Loucy (cell line): ENCODE measurements around the gene TECPR2.

Experiments used
- H2AFZ ChIP-seq: fragments of 200-600 bp; sonication (generic); 2 replicates; pipeline ENCODE4 v1.6.0; 2016; ENCODE audit warnings: antibody characterized with exemption, mild to moderate bottlenecking, low read length, moderate library complexity
- H3F3A ChIP-seq: fragments of 200-600 bp; 2 replicates; pipeline ENCODE4 v1.6.0; 2016; ENCODE audit warnings: antibody characterized with exemption, low read depth, mild to moderate bottlenecking
- H3K27me3 ChIP-seq: fragments of 200-600 bp; sonication (generic); 2 replicates; pipeline ENCODE4 v1.6.1; 2014; ENCODE audit warnings: low read length, mild to moderate bottlenecking; ENCODE audit not compliant: insufficient read depth, poor library complexity, severe bottlenecking
- H3K36me3 ChIP-seq: fragments of 200-600 bp; sonication (generic); 2 replicates; pipeline ENCODE4 v1.6.1; 2016; ENCODE audit warnings: low read length; ENCODE audit not compliant: insufficient read depth
- H3K4me1 ChIP-seq: fragments of 200-600 bp; sonication (generic); 2 replicates; pipeline ENCODE4 v1.5.1; 2014; ENCODE audit warnings: low read length, mild to moderate bottlenecking; ENCODE audit not compliant: insufficient read depth, poor library complexity, severe bottlenecking
- H3K4me2 ChIP-seq: fragments of 200-600 bp; sonication (generic); 2 replicates; pipeline ENCODE4 v1.6.0; 2014; ENCODE audit warnings: antibody characterized with exemption, low read length, low read depth, mild to moderate bottlenecking; ENCODE audit not compliant: poor library complexity, severe bottlenecking
- H3K4me3 ChIP-seq: fragments of 200-600 bp; sonication (generic); 2 replicates; pipeline ENCODE4 v1.5.1; 2014; ENCODE audit warnings: low read length, mild to moderate bottlenecking, mixed read lengths; ENCODE audit not compliant: poor library complexity, severe bottlenecking
- H3K79me2 ChIP-seq: fragments of 200-600 bp; sonication (generic); 2 replicates; pipeline ENCODE4 v1.6.1; 2014; ENCODE audit warnings: low read length; ENCODE audit not compliant: insufficient read depth
- H3K9ac ChIP-seq: fragments of 200-600 bp; sonication (generic); 2 replicates; pipeline ENCODE4 v1.6.0; 2014; ENCODE audit warnings: mild to moderate bottlenecking, low read depth, low read length, moderate library complexity; ENCODE audit not compliant: poor library complexity, severe bottlenecking
- H3K9me2 ChIP-seq: fragments of 200-600 bp; sonication (generic); replicated peaks from 2 replicates; pipeline ENCODE4 v1.6.1; 2016; ENCODE audit warnings: low read depth, low read length, mixed read lengths
- H3K9me3 ChIP-seq: fragments of 200-600 bp; sonication (generic); 2 replicates; pipeline ENCODE4 v1.6.1; 2014; ENCODE audit warnings: mild to moderate bottlenecking, antibody characterized with exemption, low read length, low read depth; ENCODE audit not compliant: insufficient read depth
- H4K20me1 ChIP-seq: fragments of 200-600 bp; sonication (generic); 2 replicates; pipeline ENCODE4 v1.6.0; 2014; ENCODE audit warnings: antibody characterized with exemption, low read length, mild to moderate bottlenecking; ENCODE audit not compliant: insufficient read depth, poor library complexity, severe bottlenecking
- EZH2phosphoT487 ChIP-seq: fragments of 200-600 bp; IDR thresholded peaks from 2 replicates; pipeline ENCODE4 v1.6.1; 2018; ENCODE audit warnings: antibody characterized with exemption, mild to moderate bottlenecking, moderate library complexity, borderline replicate concordance
- TF ChIP-seq, protein P1 (sequence below): fragments of 200-600 bp; sonication (generic); conservative IDR thresholded peaks from 2 replicates; pipeline ENCODE4 v1.5.1; 2014; ENCODE audit warnings: mild to moderate bottlenecking, antibody characterized with exemption, low read length

TECPR2 gene

DNA sequence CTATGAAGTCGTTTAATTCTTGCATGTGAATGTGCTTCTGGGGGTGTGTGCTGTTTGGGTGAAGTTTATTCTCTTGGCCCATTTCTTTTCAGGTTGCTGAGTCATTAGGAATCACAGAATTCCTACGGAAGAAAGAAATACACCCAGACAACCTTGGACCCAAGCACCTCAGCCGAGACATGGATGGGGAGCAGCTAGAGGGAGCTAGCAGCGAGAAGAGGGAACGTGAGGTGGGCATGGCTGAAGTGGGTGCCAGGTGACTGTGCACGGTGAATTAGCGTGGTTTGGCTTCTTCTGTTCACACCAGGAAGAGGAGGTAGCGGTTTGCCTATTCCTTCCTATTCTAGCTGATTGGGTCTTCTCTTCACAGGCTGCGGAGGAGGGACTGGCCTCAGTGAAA is 24.0 kb upstream of the TECPR2 start:
- no peaks in the 10 kb centered on the region for H3K27me3 ChIP-seq
- H3K4me1 ChIP-seq = no peaks in the 10 kb centered on the region
- H3K9me3 ChIP-seq = no peaks in the 10 kb centered on the region
- H3K36me3 ChIP-seq = peaks cover 7% of the 10 kb centered on the region; the same call in 1 of the 2 replicates
- H3K9ac ChIP-seq = no peak overlapping the region
- H4K20me1 ChIP-seq = no peaks in the 10 kb centered on the region
- TF ChIP-seq, protein P1, sequence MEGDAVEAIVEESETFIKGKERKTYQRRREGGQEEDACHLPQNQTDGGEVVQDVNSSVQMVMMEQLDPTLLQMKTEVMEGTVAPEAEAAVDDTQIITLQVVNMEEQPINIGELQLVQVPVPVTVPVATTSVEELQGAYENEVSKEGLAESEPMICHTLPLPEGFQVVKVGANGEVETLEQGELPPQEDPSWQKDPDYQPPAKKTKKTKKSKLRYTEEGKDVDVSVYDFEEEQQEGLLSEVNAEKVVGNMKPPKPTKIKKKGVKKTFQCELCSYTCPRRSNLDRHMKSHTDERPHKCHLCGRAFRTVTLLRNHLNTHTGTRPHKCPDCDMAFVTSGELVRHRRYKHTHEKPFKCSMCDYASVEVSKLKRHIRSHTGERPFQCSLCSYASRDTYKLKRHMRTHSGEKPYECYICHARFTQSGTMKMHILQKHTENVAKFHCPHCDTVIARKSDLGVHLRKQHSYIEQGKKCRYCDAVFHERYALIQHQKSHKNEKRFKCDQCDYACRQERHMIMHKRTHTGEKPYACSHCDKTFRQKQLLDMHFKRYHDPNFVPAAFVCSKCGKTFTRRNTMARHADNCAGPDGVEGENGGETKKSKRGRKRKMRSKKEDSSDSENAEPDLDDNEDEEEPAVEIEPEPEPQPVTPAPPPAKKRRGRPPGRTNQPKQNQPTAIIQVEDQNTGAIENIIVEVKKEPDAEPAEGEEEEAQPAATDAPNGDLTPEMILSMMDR = no peak
- no peak for TF ChIP-seq EZH2phosphoT487
- no peaks in the 10 kb centered on the region for H3F3A ChIP-seq
- no peak overlapping the region for H2AFZ ChIP-seq
- H3K4me2 ChIP-seq = no peak overlapping the region
- H3K4me3 ChIP-seq = no peak overlapping the region
- H3K79me2 ChIP-seq = no peaks in the 10 kb centered on the region
- H3K9me2 ChIP-seq = no peaks in the 10 kb centered on the region

- H2AFZ ChIP-seq = no peak overlapping the region
- no peaks in the 10 kb centered on the region for H4K20me1 ChIP-seq
- H3K9me3 ChIP-seq = no peaks in the 10 kb centered on the region
- H3F3A ChIP-seq = no peaks in the 10 kb centered on the region
- H3K4me1 ChIP-seq = no peaks in the 10 kb centered on the region
- TF ChIP-seq EZH2phosphoT487 = no peak
- TF ChIP-seq, protein P1 = no peak
- peaks cover 11% of the 10 kb centered on the region; the same call in 1 of the 2 replicates for H3K36me3 ChIP-seq
- H3K4me3 ChIP-seq = no peak overlapping the region
- no peaks in the 10 kb centered on the region for H3K79me2 ChIP-seq
- no peaks in the 10 kb centered on the region for H3K9me2 ChIP-seq
- no peaks in the 10 kb centered on the region for H3K27me3 ChIP-seq
- no peak overlapping the region for H3K9ac ChIP-seq
- no peak overlapping the region for H3K4me2 ChIP-seq
Observed at GRCh38 chr14:102341566-102341965, 21.2 kb upstream of the TECPR2 start.

DNA sequence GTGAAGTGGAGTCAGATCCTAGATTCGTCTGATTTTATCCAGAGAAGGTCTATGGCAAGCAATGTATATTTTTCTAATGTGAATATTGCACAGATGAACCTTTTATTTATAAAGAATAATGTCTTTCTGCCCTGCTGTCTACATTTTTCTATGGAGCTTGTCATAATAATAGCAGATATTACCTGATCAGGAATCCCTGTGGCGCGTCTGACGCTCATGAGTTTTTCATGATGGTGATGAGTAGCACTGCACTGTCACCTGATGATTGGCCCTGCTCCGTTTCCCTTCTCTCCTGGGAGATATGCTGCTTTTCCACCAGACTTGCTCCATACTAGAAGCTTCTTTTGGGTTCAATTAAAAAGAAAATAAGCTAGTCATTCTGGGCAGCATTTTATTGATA is 20.5 kb upstream of the TECPR2 start:
- peaks cover 16% of the 10 kb centered on the region; the same call in 1 of the 2 replicates for H3K36me3 ChIP-seq
- H3K79me2 ChIP-seq = no peaks in the 10 kb centered on the region
- H4K20me1 ChIP-seq = no peaks in the 10 kb centered on the region
- no peaks in the 10 kb centered on the region for H3K9me3 ChIP-seq
- no peaks in the 10 kb centered on the region for H3K9me2 ChIP-seq
- no peaks in the 10 kb centered on the region for H3F3A ChIP-seq
- no peak overlapping the region for H2AFZ ChIP-seq
- TF ChIP-seq, protein P1 = no peak
- TF ChIP-seq EZH2phosphoT487 = no peak
- H3K4me3 ChIP-seq = no peak overlapping the region
- H3K9ac ChIP-seq = no peak overlapping the region
- no peak overlapping the region for H3K4me2 ChIP-seq
- H3K27me3 ChIP-seq = no peaks in the 10 kb centered on the region
- no peaks in the 10 kb centered on the region for H3K4me1 ChIP-seq
